PC-9 (cell line): Measurements from ENCODE around the gene COMMD1. TPM values are rescaled to one million over a fixed set of nuclear protein-coding genes. Genes with fewer than 3 reads are reported as not detected.

ENCODE experiments used
- BruUV-seq: library from RNA; stranded (reverse); fragments of 400-500 nt; replicated peaks from 2 replicates; lab custom pipeline; 2021; lab: Mats Ljungman, UMichigan
- CTCF ChIA-PET: fragments of 300-600 bp; sonication (Branson Sonifier 250); formaldehyde crosslinking; loops from one replicate; lab custom pipeline; 2022; ENCODE audit warnings: antibody characterized with exemption; lab: Charles Lee
- POLR2A ChIA-PET: fragments of 300-600 bp; sonication (Branson Sonifier 250); formaldehyde crosslinking; loops from one replicate; lab custom pipeline; 2022; ENCODE audit warnings: antibody characterized with exemption; ENCODE audit not compliant: unreplicated experiment; lab: Charles Lee
- DNase-seq, 2 experiments: peaks; one replicate each; pipeline versions ENCODE4 v3.0.0 to v3.0.0-alpha.2; 2015 to 2022; ENCODE audit warnings: mixed read lengths in 1 of 2
- H2AFZ ChIP-seq: fragments of 200-600 bp; sonication (generic); 2 replicates; pipeline ENCODE4 v1.8.1; 2017; ENCODE audit warnings: antibody characterized with exemption
- H3F3A ChIP-seq: fragments of 200-600 bp; sonication (generic); 2 replicates; pipeline ENCODE4 v1.8.1; 2017; ENCODE audit warnings: antibody characterized with exemption, mild to moderate bottlenecking, low read depth; ENCODE audit not compliant: insufficient read depth
- H3K27ac ChIP-seq: fragments of 200-600 bp; sonication (generic); 2 replicates; pipeline ENCODE4 v1.6.1; 2016; ENCODE audit warnings: mixed run types
- H3K27me3 ChIP-seq: fragments of 200-600 bp; sonication (generic); 2 replicates; pipeline ENCODE4 v1.6.1; 2016; ENCODE audit warnings: low read depth, mixed run types; ENCODE audit not compliant: insufficient read depth
- H3K36me3 ChIP-seq: fragments of 200-600 bp; sonication (generic); 2 replicates; pipeline ENCODE4 v1.6.1; 2016; ENCODE audit warnings: low read depth, mixed run types
- H3K4me1 ChIP-seq: fragments of 200-600 bp; sonication (generic); replicated peaks from 2 replicates; pipeline ENCODE4 v1.6.1; 2016; ENCODE audit warnings: mixed run types; ENCODE audit not compliant: insufficient read depth
- H3K4me2 ChIP-seq: fragments of 200-600 bp; sonication (generic); 2 replicates; pipeline ENCODE4 v1.6.1; 2017; ENCODE audit warnings: mixed run types
- H3K4me3 ChIP-seq: fragments of 200-600 bp; sonication (generic); 2 replicates; pipeline ENCODE4 v1.6.1; 2016; ENCODE audit warnings: mixed run types
- H3K79me2 ChIP-seq: fragments of 200-600 bp; sonication (generic); 2 replicates; pipeline ENCODE4 v1.6.1; 2017; ENCODE audit warnings: low read depth, mixed run types
- H3K9me2 ChIP-seq: fragments of 200-600 bp; sonication (generic); 2 replicates; pipeline ENCODE4 v1.8.1; 2017; ENCODE audit warnings: mild to moderate bottlenecking; ENCODE audit not compliant: insufficient read depth
- H3K9me3 ChIP-seq: fragments of 200-600 bp; sonication (generic); 2 replicates; pipeline ENCODE4 v1.8.1; 2016; ENCODE audit warnings: low read depth; ENCODE audit not compliant: insufficient read depth
- H4K20me1 ChIP-seq: fragments of 200-600 bp; sonication (generic); 2 replicates; pipeline ENCODE4 v1.8.1; 2017; ENCODE audit not compliant: insufficient read depth
- CTCF ChIP-seq: fragments of 200-600 bp; sonication (generic); conservative IDR thresholded peaks from 2 replicates; pipeline ENCODE4 v1.6.1; 2017; ENCODE audit warnings: mixed run types, antibody characterized with exemption, mild to moderate bottlenecking, moderate library complexity
- EZH2 ChIP-seq: fragments of 200-600 bp; sonication (generic); IDR thresholded peaks from 2 replicates; pipeline ENCODE4 v1.8.0; 2017; ENCODE audit warnings: antibody characterized with exemption, low read depth
- intact Hi-C: fragments of 100-400 bp; cut with micrococcal nuclease; formaldehyde crosslinking; loops from one replicate; pipeline ENCODE4 v1.10.0; 2022; ENCODE audit not compliant: unreplicated experiment
- total RNA-seq: library from RNA; stranded (reverse); gene quantifications from 2 replicates; pipeline ENCODE4 v1.2.3, GENCODE V29; 2021

COMMD1 gene
- total RNA-seq, 1 experiment from 2014 or later, result 16.3 TPM

- Histone ChIP-seq H3K79me2 (no peaks in the 10 kb centered on the region), H4K20me1 (no peaks in the 10 kb centered on the region), H3K9me3 (no peaks in the 10 kb centered on the region; the same call in 1 of the 2 replicates), H3K4me3 (no peak overlapping the region), H3K9me2 (no peaks in the 10 kb centered on the region), H3K36me3 (no peaks in the 10 kb centered on the region), H2AFZ (no peak overlapping the region), H3K4me2 (no peak overlapping the region), H3K27ac (no peak overlapping the region), H3K27me3 (no peaks in the 10 kb centered on the region), H3F3A (no peaks in the 10 kb centered on the region), H3K4me1 (no peaks in the 10 kb centered on the region)
- ChIA-PET CTCF (interaction anchor here (0.6 kb wide), 1 partner anchor 1031 kb away, joined by 5 read pairs; no protein-coding TSS in a partner anchor), POLR2A (no interaction called here)
- no peak for DNase-seq
- intact Hi-C loops, result no loop called here
- no TSS peak for BruUV-seq
- TF ChIP-seq EZH2 (no peak), CTCF (no peak)
Measured at GRCh38 chr2:62050456-62051045, 145.1 kb downstream of the COMMD1 start.

- H3K27ac ChIP-seq, result no peak overlapping the region
- H3K36me3 ChIP-seq, result no peaks in the 10 kb centered on the region
- intact Hi-C loops, result no loop called here
- H3K9me3 ChIP-seq, result no peaks in the 10 kb centered on the region
- no peak for DNase-seq
- no peak overlapping the region for H3K4me3 ChIP-seq
- POLR2A ChIA-PET, result no interaction called here
- no peaks in the 10 kb centered on the region for H3K79me2 ChIP-seq
- no peaks in the 10 kb centered on the region for H3F3A ChIP-seq
- no peaks in the 10 kb centered on the region for H3K9me2 ChIP-seq
- H3K27me3 ChIP-seq, result no peaks in the 10 kb centered on the region
- TF ChIP-seq EZH2 (no peak), CTCF (no peak)
- H4K20me1 ChIP-seq, result no peaks in the 10 kb centered on the region
- no peak overlapping the region for H2AFZ ChIP-seq
- H3K4me2 ChIP-seq, result no peak overlapping the region
- CTCF ChIA-PET, result no interaction called here
- BruUV-seq, result no TSS peak
- H3K4me1 ChIP-seq, result no peaks in the 10 kb centered on the region
Measured at GRCh38 chr2:62054029-62054791, 148.7 kb downstream of the COMMD1 start.

- BruUV-seq, result no TSS peak
- H3F3A ChIP-seq, result no peaks in the 10 kb centered on the region
- H3K27me3 ChIP-seq, result no peaks in the 10 kb centered on the region
- no peaks in the 10 kb centered on the region for H3K79me2 ChIP-seq
- no peak overlapping the region for H3K27ac ChIP-seq
- no peak for DNase-seq
- intact Hi-C loops, result no loop called here
- no peaks in the 10 kb centered on the region for H3K4me1 ChIP-seq
- no peak overlapping the region for H2AFZ ChIP-seq
- no peaks in the 10 kb centered on the region for H3K9me2 ChIP-seq
- POLR2A ChIA-PET, result interaction anchor here (0.5 to 0.6 kb wide), 2 partner anchors 119 to 270 kb away, joined by 5 to 8 read pairs; no protein-coding TSS in a partner anchor
- H3K4me2 ChIP-seq, result no peak overlapping the region
- CTCF ChIA-PET, result no interaction called here
- no peaks in the 10 kb centered on the region for H3K9me3 ChIP-seq
- no peak overlapping the region for H3K4me3 ChIP-seq
- H3K36me3 ChIP-seq, result no peaks in the 10 kb centered on the region
- no peaks in the 10 kb centered on the region for H4K20me1 ChIP-seq
- TF ChIP-seq CTCF, result no peak
- TF ChIP-seq EZH2, result no peak
Measured at GRCh38 chr2:62054916-62055450, 149.5 kb downstream of the COMMD1 start.
